HG03558 (cell line): ENCODE results near the gene PIGB.
"Not testable (repeated sequence)": the region's sequence is repeated elsewhere in the genome, so short reads cannot be mapped to it uniquely, and the experiment has no call there.

ENCODE experiments used
- ATAC-seq: cut with Tn5 transposase; IDR thresholded peaks from one replicate; pipeline ENCODE4 v1.9.1; 2021; ENCODE audit warnings: moderate number of reproducible peaks; ENCODE audit not compliant: unreplicated experiment; ENCODE audit errors: extremely low read depth

PIGB gene

GRCh38 chr15:55318588-55319494, at the start of gene PIGB, which contains the start of gene PIGBOS1:
TSS of gene PIGB (plus strand) at chr15:55319222. CDS start at chr15:55319251, 29 bp downstream.
TSS of gene PIGBOS1 (minus strand) at chr15:55319123. CDS start at chr15:55317792, 1,331 bp downstream.
- peak; percentile 77 for ATAC-seq

DNA sequence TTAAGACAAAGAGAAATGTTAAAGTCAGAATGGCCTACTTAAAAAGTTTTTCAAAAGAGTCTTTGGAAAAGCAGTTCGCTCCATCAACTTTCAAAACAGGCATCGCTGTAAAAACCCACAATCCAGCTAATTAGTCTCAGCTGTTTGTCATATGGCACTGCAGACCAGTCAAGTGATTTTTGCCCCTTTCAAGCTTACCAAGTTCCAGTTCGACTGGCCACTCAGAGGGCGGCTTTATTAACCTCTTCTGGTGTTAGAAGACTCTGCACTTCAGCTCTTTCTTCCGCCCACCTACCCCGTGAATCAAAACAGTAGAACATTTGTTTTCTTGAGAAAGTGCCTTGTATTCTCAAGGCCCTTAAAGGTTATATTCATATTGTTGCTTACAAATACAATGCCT, 48.7 kb upstream of the PIGB start:
- no peak for ATAC-seq

- no peak for ATAC-seq
Measured at GRCh38 chr15:55276324-55276723, 42.7 kb upstream of the PIGB start.

GRCh38 chr15:55277116-55277564, 41.9 kb upstream of the PIGB start:
- ATAC-seq: peak; percentile 29

- ATAC-seq: no peak
Measured at GRCh38 chr15:55277715-55278114, 41.3 kb upstream of the PIGB start.

GRCh38 chr15:55279100-55279745, 39.8 kb upstream of the PIGB start:
- no peak for ATAC-seq

DNA sequence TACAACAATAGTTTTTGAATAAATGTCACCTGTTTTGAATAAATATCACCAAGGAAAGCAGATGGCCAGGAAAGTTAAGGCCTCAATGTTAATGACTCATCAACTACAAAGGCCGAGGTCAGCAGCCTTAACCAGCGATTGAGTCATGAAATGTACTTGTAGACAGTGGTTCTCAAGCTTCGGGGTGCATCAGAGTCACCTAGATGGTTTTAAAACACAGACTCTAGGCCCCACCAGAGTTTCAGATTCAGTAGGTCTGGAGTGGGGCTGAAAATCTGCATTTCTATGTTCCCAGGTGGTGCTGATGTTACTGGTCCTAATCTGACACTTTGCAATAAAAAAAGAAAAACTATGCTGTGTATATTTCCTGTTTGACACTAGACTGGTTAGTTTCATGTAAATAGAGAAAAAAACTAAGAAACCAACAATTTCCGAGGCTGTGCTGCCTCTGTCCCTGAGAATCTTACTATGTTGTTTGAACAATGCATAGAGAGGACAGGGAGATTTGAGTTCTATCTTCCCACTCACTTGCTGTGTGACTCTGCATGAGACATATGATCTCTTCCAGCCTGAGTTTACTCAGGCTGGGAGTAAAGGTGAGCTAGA, 39.2 kb upstream of the PIGB start:
- peak; percentile 74 for ATAC-seq

GRCh38 chr15:55280589-55280988, 38.4 kb upstream of the PIGB start:
- not testable (repeated sequence) for ATAC-seq

DNA sequence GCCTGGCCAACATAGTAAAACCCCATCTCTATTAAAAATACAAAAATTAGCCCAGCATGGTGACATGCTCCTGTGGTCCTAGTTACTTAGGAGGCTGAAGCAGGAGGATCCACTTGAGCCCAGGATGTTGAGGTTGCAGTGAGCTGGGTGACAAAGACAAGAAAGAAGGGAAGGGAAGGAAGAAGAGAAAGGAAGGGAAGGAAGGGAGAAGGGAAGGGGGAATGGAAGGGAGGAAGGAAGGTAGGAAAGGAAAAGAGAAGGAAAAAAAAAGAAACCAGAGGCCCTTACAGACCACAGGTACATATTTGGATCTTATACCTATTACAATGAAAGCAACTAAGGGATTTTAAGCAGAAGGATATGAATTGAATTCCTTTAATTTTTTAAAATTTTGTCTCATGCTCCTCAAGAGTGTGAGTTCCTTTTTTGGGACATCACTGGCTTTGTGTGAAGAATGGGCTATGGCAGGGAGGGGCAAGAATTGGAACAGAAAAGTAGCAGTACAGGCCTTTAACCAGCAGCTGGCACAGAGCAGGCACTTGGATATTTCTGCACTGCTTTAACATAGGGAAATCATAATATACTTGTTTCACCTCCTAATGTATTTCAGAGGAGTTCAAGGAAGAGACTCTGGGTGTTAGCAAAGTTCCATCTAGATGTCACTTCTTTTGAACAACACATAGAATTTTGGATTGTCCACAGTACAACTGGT, 37.3 kb upstream of the PIGB start:
- no peak for ATAC-seq

- ATAC-seq: no peak
Measured at GRCh38 chr15:55282284-55282833, 36.7 kb upstream of the PIGB start.

DNA sequence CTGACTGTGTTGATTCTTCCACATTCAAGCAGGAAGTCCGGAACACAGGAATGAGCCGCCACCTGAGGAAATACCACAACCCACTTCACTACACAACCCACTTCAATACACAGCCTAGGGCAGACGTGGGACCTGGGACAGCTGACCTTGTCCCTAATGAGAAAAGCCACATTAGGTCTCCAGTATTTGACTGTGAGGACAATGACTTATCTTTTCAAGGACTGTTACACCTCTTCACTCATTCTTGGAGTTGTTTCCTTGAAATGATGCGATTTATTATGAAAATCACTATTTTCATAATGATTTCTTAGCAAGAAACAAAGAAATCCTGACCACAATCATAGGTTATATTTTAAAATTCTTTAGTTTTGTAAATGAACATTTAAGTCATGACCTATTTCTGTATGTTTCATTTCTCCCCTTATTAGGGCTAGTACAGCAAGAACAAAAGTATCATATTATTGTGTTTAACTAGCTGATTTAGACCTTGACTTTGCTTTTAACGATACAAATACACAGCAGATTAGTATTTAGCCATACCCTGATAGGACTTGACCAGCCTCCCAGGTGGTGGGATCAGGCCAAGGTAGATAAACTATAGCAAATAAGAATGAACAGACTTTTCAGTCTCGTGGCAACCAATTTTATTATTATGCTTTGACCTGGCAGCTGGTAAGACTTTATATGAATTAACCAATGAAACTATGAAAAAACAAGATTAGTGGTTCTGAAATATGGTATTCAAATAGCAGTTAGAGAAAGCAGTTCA, 35.5 kb upstream of the PIGB start:
- no peak for ATAC-seq

DNA sequence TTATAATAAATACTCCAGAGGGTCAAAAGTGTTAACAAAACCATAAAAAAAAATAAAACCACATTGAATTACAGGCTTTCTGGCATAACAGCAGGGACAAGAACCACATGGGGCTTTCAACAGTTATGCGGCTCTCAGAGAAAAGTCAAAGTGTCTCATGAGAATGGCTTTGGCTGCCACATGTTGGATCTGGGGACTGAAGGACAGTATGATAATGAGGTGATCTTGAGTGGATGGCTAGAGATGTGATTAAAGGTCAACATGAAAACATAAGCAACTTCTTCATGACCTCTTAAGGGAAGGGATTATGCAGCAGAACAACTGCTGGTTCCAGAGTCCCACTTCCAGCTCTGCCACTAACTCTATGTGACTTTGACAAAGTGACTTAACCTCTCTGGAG, 34.6 kb upstream of the PIGB start:
- ATAC-seq: no peak

- ATAC-seq: not testable (repeated sequence)
Measured at GRCh38 chr15:55286442-55287189, 32.4 kb upstream of the PIGB start.

DNA sequence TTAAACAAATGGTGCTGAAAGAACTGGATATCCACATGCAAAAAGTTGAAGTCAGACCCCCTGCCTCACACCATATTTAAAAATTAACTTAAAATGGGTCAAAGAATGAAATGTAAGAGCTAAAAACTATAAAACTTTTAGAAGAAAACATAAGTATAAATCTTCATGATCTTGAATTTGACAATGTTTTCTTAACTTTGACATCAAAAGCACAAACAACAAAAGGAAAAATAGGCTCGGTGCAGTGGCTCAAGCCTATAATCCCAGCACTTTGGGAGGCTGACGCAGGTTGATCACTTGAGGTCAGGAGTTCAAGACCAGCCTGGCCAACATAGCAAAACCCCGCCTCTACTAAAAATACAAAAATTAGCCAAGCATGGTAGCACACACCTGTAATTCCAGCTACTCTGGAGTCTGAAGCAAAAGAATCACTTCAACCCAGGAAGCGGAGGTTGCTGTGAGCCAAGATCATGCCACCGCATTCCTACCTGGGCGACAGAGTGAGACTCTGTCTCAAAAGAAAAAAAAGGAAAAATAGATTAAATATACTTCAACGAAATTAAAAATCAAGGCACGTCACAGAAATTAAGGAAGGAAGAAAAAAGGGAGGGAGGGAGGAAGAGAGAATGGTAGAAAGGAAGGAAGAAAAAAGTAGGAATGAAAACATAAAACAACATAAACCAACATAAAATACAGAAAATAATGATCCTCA, 30.9 kb upstream of the PIGB start:
- ATAC-seq: no peak

- ATAC-seq: peak; percentile 20
Measured at GRCh38 chr15:55289011-55289745, 29.8 kb upstream of the PIGB start.

- ATAC-seq: peak; percentile 34
Measured at GRCh38 chr15:55289746-55290527, 29.1 kb upstream of the PIGB start, which contains the start of gene RAB27A. TSS of gene RAB27A (minus strand) at chr15:55289813. CDS start at chr15:55234934, 54,879 bp downstream.
